Common myeloid progenitor, CD34-positive (primary cell): ENCODE results near the gene LSM11.
A peak's percentile ranks its signal among the peaks of the same experiment; 100 is the strongest.
"Not testable (repeated sequence)": the region's sequence is repeated elsewhere in the genome, so short reads cannot be mapped to it uniquely, and the experiment has no call there.

Experiments used
- CTCF ChIA-PET: fragments of 350-600 bp; sonication (Branson Sonifier 250); formaldehyde crosslinking; loops from one replicate; lab custom pipeline; 2021; ENCODE audit warnings: antibody characterized with exemption; lab: Charles Lee
- POLR2A ChIA-PET: fragments of 350-600 bp; sonication (Branson Sonifier 250); formaldehyde crosslinking; loops from one replicate; lab custom pipeline; 2021; ENCODE audit warnings: antibody characterized with exemption; lab: Charles Lee
- DNase-seq, 3 donors: peaks; one replicate each; pipeline versions ENCODE4 v3.0.0 to v3.0.0-alpha.2; 2013
- H3K27ac ChIP-seq, 2 experiments: 1 replicate in 1 of 2; 2 replicates in 1 of 2; pipeline ENCODE4 v1.7.0; 2013; ENCODE audit warnings: inconsistent platforms in 2 of 2, low read length in 2 of 2, mild to moderate bottlenecking in 2 of 2, low read depth in 1 of 2, moderate library complexity in 1 of 2; ENCODE audit not compliant: severe bottlenecking in 2 of 2, insufficient read depth in 1 of 2, poor library complexity in 1 of 2
- H3K27me3 ChIP-seq, 5 experiments: replicated peaks in 2 of 5; 1 replicate in 3 of 5; 2 replicates in 2 of 5; pipeline versions ENCODE4 v1.6.1 to v1.7.0; 2013; ENCODE audit warnings: low read length in 4 of 5, mild to moderate bottlenecking in 2 of 5, moderate library complexity in 2 of 5, inconsistent platforms in 1 of 5; ENCODE audit not compliant: insufficient read depth in 5 of 5, control insufficient read depth in 4 of 5
- H3K36me3 ChIP-seq, 4 experiments: 1 replicate in 2 of 4; 2 replicates in 2 of 4; pipeline versions ENCODE4 v1.6.1 to v1.7.0; 2013; ENCODE audit warnings: low read length in 3 of 4, control low read depth in 1 of 4, mild to moderate bottlenecking in 1 of 4; ENCODE audit not compliant: control insufficient read depth in 4 of 4, insufficient read depth in 4 of 4
- H3K4me1 ChIP-seq, 4 experiments: 1 replicate in 3 of 4; 2 replicates in 1 of 4; pipeline versions ENCODE4 v1.6.1 to v1.7.1; 2013; ENCODE audit warnings: low read length in 3 of 4, mild to moderate bottlenecking in 3 of 4, control low read depth in 1 of 4, inconsistent platforms in 1 of 4, moderate library complexity in 1 of 4; ENCODE audit not compliant: control insufficient read depth in 4 of 4, insufficient read depth in 4 of 4; ENCODE audit errors: control extremely low read depth in 1 of 4
- H3K4me3 ChIP-seq, 7 experiments: 1 replicate in 4 of 7; 2 replicates in 3 of 7; pipeline versions ENCODE4 v1.5.1 to v1.7.0; 2013; ENCODE audit warnings: mild to moderate bottlenecking in 7 of 7, low read length in 6 of 7, moderate library complexity in 6 of 7, inconsistent platforms in 2 of 7, low read depth in 2 of 7, control low read depth in 1 of 7; ENCODE audit not compliant: insufficient read depth in 4 of 7, control insufficient read depth in 1 of 7; ENCODE audit errors: extremely low read depth in 1 of 7
- H3K9me3 ChIP-seq, 5 experiments: 1 replicate in 4 of 5; 2 replicates in 1 of 5; pipeline versions ENCODE4 v1.6.1 to v1.7.1; 2013; ENCODE audit warnings: low read length in 4 of 5, mild to moderate bottlenecking in 2 of 5, inconsistent platforms in 1 of 5, low read depth in 1 of 5, moderate library complexity in 1 of 5; ENCODE audit not compliant: control insufficient read depth in 4 of 5, insufficient read depth in 2 of 5; ENCODE audit errors: control extremely low read depth in 1 of 5
- WGBS: methylation state at CpG from one replicate; pipeline ENCODE4 v1.1.5; 2013; ENCODE audit not compliant: insufficient coverage; 5-methylcytosine and 5-hydroxymethylcytosine counted together

Gene LSM11

GRCh38 chr5:157722895-157723294 lies 20.6 kb upstream of the LSM11 start:
- POLR2A ChIA-PET, result not testable (repeated sequence)

GRCh38 chr5:157726607-157727006 lies 16.9 kb upstream of the LSM11 start:
- POLR2A ChIA-PET, H3K27ac ChIP-seq, H3K36me3 ChIP-seq, DNase-seq, H3K9me3 ChIP-seq, H3K4me1 ChIP-seq, H3K27me3 ChIP-seq, H3K4me3 ChIP-seq, CTCF ChIA-PET: not testable (repeated sequence)
- no CpG with 5 or more reads among the region's 2 CpGs for WGBS

More at GRCh38 chr5:157722895-157723294, 20.6 kb upstream of the LSM11 start:
- not testable (repeated sequence) for H3K4me1 ChIP-seq, DNase-seq, H3K4me3 ChIP-seq, H3K9me3 ChIP-seq, H3K27me3 ChIP-seq, H3K27ac ChIP-seq, H3K36me3 ChIP-seq
- CTCF ChIA-PET, result interaction anchor here (0.9 kb wide), 1 partner anchor 20 kb away, joined by 3 read pairs; no protein-coding TSS in a partner anchor
- 80% methylated on average over 1 of the region's 2 CpGs for WGBS

- H3K36me3 ChIP-seq, H3K27ac ChIP-seq, H3K4me3 ChIP-seq, DNase-seq, H3K9me3 ChIP-seq, H3K27me3 ChIP-seq: not testable (repeated sequence)
- H3K4me1 ChIP-seq, result peaks cover 6 to 11% (median 9%) of the 10 kb centered on the region in 4 experiments
- WGBS, result no CpG with 5 or more reads among the region's 1 CpG
- ChIA-PET POLR2A (interaction anchor here (0.6 to 0.7 kb wide), 2 partner anchors 46 to 53 kb away, joined by 3 to 4 read pairs; no protein-coding TSS in a partner anchor), CTCF (interaction anchor here (0.9 to 1.1 kb wide), 2 partner anchors 9 to 10 kb away, joined by 3 read pairs; no protein-coding TSS in a partner anchor)
These were observed 15.7 kb upstream of the LSM11 start for GRCh38 chr5:157727858-157728257.

- Histone ChIP-seq H3K27me3 (no peaks in the 10 kb centered on the region), H3K9me3 (peaks cover 0 to 1% (median 0%) of the 10 kb centered on the region in 5 experiments), H3K27ac (no peak overlapping the region), H3K36me3 (peaks cover 3 to 8% (median 5%) of the 10 kb centered on the region in 4 experiments), H3K4me3 (no peak overlapping the region), H3K4me1 (peaks cover 6 to 11% (median 9%) of the 10 kb centered on the region in 4 experiments)
- peak in 1 of 3 donors; percentile 31 for DNase-seq
- ChIA-PET CTCF (interaction anchor here (5.3 kb wide), 1 partner anchor 13 kb away, joined by 32 read pairs; the partner anchor contains the start of gene LSM11), POLR2A (no interaction called here)
These were observed 13.7 kb upstream of the LSM11 start for GRCh38 chr5:157729858-157730257.

- 0% methylated on average over 4 of the region's 5 CpGs for WGBS
- H3K27ac ChIP-seq, result peak overlapping the region; percentile 83 to 85
- CTCF ChIA-PET, result interaction anchor here (0.9 to 5.3 kb wide), 3 partner anchors 12 to 20 kb away, joined by 3 to 32 read pairs (median 5); partner anchors contain the start of gene LSM11
These were observed 12.6 kb upstream of the LSM11 start for GRCh38 chr5:157730900-157731271.

GRCh38 chr5:157731272-157732129 lies 12.0 kb upstream of the LSM11 start, which contains the start of gene THG1L:
Gene THG1L, plus strand, starts transcription at chr5:157731420. Its CDS starts 21 bp downstream, at chr5:157731441.
- H3K27ac ChIP-seq, result peak within 1 kb of the TSS; percentile 83 to 85
- H3K36me3 ChIP-seq, result peaks cover 4 to 16% (median 8%) of the 10 kb centered on the region in 4 experiments
- H3K4me3 ChIP-seq, result peak within 1 kb of the TSS; percentile 79 to 99 (median 91)
- 3% methylated on average over 35 of the region's 47 CpGs for WGBS
- CTCF ChIA-PET, result interaction anchor here (0.9 to 5.3 kb wide), 3 partner anchors 12 to 20 kb away, joined by 3 to 32 read pairs (median 5); partner anchors contain the start of gene LSM11
- POLR2A ChIA-PET, result interaction anchor here (0.6 kb wide), 1 partner anchor 228 kb away, joined by 3 read pairs; no protein-coding TSS in a partner anchor
- DNase-seq, result peak; percentile 93 to 97 (median 97)
- no peaks in the 10 kb centered on the region for H3K27me3 ChIP-seq
- H3K9me3 ChIP-seq, result peaks cover 0 to 1% (median 0%) of the 10 kb centered on the region in 5 experiments
- peaks cover 6 to 11% (median 9%) of the 10 kb centered on the region in 4 experiments for H3K4me1 ChIP-seq

More at GRCh38 chr5:157730900-157731271, 12.6 kb upstream of the LSM11 start:
- POLR2A ChIA-PET, result no interaction called here
- Histone ChIP-seq H3K9me3 (peaks cover 0 to 1% (median 0%) of the 10 kb centered on the region in 5 experiments), H3K36me3 (peaks cover 4 to 9% (median 6%) of the 10 kb centered on the region in 4 experiments), H3K4me1 (peaks cover 6 to 11% (median 9%) of the 10 kb centered on the region in 4 experiments), H3K27me3 (no peaks in the 10 kb centered on the region), H3K4me3 (peak overlapping the region; percentile 79 to 99 (median 91))
- DNase-seq, result no peak
